Stimulated activated naive CD4-positive, alpha-beta T cell (primary cell): ENCODE results near the gene CYP2E1.
"Not testable (repeated sequence)": the region's sequence is repeated elsewhere in the genome, so short reads cannot be mapped to it uniquely, and the experiment has no call there.

Experiments
- DNase-seq, 6 experiments: peaks; one replicate each; lab custom pipeline; 2025; lab: John Stamatoyannopoulos, UW

CYP2E1 gene

DNA sequence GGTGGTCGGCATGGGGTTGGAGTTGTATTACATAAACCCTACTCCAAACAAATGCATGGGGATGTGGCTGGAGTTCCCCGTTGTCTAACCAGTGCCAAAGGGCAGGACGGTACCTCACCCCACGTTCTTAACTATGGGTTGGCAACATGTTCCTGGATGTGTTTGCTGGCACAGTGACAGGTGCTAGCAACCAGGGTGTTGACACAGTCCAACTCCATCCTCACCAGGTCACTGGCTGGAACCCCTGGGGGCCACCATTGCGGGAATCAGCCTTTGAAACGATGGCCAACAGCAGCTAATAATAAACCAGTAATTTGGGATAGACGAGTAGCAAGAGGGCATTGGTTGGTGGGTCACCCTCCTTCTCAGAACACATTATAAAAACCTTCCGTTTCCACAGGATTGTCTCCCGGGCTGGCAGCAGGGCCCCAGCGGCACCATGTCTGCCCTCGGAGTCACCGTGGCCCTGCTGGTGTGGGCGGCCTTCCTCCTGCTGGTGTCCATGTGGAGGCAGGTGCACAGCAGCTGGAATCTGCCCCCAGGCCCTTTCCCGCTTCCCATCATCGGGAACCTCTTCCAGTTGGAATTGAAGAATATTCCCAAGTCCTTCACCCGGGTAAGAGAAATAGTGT, at the start of gene CYP2E1:
CYP2E1 (plus strand) TSS at position 407 of the 632 bp plus-strand sequence; CDS start at position 440, 33 bp downstream.
- no peak for DNase-seq

DNA sequence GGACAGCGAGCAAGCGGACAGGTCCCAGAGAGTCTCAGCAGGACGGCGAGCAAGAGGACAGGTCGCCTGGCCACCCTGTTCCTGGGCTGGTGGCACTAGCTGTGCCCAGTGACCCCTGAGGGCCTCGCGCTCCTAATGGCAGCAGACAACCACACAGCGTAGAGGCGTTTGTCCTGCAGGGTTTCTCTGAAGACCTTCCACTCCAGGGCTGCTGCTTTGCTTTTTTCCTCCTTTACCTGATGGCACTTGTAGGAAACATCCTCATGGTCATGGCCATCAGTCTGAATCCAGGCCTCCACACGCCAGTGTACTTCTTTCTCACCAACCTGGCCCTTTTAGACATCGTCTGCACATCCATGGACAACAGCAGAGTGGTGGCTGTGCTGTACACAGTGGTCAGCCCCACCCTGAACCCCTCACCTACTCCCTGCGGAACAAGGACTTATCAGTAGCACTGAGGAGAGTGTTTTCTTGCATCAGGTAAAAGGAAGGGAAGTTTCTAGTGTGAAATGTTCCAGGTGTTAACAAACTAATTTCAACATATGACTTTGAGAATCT, 46.0 kb upstream of the CYP2E1 start:
- DNase-seq: no peak

DNA sequence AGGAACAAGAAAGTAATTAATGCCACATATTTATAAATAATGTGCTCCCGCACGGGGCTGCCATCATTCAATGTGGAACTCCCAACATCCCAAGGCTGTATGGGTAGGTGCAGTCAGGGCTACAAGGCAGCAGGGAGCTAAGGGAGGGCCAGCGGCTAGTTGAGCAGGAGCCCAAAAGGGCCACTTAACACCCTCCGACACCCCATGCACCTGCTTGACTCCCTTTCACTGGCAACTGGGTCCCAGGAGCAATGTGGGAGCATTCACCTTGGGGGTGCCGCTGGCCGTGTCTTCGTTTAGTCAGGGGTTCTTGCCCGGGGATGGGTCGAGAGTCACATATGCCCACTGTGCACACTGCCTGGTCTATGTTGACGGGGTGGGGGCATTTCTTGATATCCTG, 45.5 kb upstream of the CYP2E1 start:
- no peak for DNase-seq

DNA sequence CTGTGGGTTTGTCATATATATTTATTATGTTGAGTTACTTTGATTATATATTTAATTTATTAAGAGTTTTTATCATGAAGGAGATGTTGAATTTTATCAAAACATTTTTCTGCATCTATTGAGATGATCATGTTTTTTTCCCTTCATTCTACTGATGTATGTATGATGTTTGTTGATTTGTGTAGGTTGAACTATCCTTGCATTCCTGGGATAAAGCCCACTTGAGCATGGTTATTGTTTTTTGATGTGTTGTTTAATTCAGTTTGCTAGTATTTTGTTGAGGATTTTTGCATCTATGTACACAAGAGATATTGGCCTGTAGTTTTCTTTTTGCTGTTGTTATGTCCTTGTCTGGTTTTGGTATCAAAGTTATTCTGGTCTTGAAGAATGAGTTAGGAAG, 42.3 kb upstream of the CYP2E1 start:
- no peak for DNase-seq

DNA sequence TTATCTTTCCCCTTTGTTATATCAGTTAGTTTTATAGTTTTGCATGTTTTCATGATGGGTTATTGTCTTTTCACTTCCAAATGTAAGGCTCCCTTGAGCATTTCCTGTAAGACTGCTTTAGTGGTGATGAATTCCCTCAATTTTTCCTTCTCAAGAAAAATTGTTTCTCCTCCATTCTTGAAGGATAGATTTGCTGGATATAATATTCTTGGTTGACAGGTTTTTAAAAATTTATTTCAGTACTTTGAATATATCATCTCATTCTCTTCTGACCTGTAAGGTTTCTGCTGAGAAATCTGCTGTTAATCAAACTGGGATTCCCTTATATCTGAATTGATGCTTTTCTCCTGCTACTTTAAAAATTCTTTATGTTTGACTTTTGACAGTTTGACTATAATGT, 40.1 kb upstream of the CYP2E1 start:
- DNase-seq: no peak

DNA sequence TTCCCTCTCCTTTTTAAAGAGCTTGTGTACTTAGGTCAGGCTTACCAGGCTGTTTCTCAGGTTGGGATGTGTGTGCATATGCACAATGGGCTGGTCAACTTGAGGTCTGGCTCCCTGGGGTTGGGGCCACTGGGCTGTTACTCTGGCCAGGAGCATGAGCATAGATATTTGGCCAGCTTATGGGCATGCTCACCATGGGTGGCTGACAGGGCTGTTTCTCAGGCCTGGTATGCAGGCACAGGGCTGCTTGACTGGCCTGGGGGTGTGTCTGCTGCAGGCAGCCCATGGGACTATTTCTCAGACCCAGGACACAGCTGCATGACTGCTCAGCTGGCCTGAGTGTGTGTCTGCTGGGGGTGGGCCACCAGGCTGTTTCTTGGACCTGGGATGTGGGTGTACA, 38.8 kb upstream of the CYP2E1 start:
- DNase-seq: no peak

DNA sequence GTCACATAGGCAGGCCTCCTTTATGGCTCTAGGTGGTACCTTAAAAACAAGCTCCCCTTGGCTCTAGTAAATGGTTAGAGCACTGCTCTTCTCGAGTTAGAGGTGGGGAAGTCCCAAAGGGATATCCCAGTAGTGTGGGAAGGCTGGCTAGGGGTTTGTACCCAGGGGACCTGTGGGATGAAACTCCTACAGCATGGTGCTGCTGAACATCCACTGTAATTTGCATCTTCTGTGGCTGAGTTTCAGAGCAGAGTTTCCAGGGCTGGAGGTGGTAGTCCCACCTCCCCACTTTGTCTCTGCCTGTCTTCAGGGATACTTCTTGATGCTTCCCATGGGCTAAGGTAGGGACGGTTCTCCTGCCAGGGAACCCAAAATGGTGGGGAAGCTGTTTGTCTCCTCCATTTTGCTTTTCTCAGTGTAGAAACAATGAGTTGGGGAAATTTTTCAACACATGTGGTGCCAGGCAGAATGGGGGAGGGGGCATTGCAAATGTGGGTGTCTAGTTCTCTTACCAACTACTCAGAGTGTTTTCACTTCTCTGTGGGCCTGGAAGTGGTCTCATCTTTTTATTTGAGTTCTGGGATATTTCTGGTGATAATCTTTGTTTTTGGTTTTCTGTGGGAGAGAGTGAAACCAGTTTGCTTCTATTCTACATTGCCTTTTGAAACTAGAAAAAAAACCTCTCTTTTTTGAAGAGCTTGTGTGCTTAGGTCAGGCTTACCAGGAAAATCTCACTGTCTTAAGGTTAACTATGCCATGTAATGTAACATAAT, 37.2 kb upstream of the CYP2E1 start:
- no peak for DNase-seq

DNA sequence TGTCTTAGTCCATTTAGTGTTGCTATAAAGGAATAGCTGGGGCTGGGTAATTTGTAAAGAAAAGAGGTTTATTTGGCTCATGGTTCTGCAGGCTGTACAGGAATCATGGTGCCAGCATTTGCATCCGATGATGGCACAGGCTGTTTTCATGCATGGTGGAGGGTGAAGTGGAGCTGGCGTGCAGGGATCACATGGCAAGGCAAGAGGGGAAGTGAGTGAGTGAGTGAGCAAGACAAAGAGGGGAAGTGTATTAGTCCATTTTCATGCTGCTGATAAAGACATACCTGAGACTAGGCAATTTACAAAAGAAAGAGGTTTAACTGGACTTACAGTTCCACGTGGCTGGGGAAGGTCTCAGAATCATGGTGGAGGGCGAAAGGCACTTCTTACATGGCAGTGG, 33.6 kb upstream of the CYP2E1 start:
- DNase-seq: not testable (repeated sequence)

DNA sequence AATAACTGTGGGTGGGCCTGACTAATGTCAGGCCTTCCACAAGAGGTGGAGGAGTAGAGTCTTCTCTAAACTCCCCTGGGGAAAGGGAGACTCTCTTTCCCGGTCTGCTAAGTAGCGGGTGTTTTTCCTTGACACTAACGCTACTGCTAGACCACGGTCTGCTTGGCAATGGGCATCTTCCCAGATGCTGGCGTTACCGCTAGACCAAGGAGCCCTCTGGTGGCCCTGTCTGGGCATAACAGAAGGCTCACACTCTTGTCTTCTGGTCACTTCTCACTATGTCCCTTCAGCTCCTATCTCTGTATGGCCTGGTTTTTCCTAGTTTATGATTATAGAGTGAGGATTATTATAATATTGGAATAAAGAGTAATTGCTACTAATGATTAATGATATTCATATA, 29.8 kb upstream of the CYP2E1 start:
- DNase-seq: peak in 1 of 6 experiments; percentile 2

DNA sequence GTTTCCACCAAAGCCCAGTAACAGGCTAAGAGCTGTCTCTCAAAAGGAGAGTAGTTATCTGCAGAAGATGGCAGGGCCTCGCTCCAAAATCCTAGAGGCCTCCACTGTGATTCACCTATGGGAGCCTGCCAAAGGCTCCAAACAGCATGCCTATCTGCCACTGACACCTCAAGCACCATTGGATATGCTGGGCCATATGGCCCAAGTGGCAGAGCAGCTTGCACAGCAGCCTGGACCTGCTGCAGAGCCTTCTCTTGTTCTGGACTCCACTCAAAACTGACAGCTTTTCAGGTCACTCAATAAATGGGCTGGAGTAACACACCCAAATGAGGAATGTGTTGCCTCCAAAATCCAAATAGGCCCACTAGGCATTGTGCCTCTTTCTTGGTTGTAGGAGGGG, 28.0 kb upstream of the CYP2E1 start:
- DNase-seq: not testable (repeated sequence)

DNA sequence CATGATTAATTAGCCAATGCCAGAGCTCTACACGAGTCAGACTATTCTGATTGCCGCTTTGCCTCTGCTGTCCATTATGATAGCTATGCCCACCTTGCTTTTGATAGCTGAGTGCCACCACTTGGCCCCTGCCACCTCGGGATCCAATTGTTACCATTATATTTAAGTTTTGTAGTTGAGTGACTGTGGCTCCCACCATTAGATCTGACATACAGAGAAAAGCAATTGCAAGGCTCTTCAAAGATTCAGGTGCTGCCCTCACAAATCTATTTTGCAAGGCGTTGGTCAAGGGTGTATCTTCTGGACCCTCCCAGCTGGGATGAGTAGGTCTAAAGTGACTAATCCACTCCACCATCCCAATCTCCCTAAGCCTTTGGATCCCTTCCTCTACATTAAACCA, 26.3 kb upstream of the CYP2E1 start:
- not testable (repeated sequence) for DNase-seq

DNA sequence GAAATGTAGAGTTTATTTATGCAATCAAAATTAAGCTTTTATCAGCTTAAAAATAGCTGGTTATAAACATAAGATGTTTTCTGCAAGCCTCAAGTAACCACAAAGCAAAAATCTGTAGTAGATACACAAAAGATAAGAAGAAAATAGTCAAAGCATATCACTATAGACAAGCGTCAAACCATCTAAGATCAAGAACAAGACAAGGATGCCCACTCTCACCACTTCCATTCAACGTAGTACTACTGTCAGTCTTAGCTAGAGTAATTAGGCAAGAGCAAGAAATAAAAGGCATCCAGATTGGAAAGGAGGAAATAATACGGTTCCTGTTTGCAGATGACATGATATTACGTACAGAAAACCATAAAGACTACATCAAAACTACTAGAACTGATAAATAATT, 17.5 kb upstream of the CYP2E1 start:
- DNase-seq: no peak

DNA sequence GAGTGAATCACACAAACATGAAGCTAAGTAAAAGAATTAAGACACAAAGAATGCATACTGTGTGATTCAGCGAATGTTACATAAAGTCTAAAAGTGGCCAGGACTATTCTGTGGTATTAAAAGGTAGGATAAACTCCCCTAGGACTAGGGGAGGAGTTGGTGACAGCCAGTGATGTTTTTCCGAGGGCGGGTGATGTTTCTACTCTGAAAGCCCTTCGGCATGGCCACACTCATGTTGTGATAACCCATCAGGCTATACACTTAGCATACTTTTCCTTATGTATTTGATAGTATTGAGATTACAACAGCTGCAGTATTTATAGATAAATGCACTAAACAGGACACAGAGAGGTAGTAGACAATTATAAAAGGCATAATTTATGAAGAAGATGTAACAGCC, 15.8 kb upstream of the CYP2E1 start:
- DNase-seq: no peak

DNA sequence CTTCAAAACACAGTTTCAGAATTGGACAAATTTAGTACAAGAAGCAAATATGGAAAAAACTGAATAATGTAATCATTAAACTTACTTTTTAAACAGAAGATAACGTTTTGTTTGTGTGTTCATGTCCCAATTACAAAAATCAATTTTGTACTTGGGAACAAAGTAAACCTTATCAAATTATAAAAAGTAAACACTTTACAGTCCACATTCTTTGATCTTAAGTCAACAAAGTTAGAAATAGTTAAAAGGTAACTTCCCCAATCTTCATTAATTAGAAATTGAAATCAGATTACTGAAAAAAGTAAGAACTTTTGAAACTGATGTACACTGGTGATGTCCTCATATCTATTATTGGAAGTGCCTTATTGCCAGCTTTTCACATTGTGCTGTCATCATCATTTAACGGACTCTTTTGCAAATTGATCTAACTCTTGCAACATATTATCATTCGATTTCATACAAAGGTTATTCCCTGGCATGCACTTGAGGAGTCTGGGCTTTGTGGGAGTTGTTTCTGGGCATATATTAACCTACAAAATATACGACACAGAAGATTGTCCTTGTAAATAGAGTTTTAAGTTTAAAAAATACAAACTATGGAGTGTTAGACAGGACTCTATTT, 15.1 kb upstream of the CYP2E1 start:
- DNase-seq: no peak

DNA sequence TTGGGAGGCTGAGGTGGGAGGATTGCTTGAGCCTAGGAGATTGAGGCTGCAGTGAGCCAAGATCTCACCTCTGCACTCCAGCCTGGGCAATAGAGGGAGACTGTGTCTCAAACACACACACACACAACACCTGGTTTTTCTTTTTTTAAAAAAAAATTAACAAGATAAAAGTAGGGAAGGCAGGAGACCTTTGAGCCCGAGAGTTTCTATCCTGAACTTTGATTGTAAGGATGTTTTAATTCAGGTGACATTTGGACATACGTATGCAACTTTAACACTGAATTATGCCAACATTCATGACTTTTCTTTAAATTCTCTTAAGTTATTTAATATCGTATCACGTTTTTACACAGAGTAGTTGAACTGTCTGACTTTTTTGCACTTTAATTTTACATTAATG, 11.7 kb upstream of the CYP2E1 start:
- DNase-seq: no peak

DNA sequence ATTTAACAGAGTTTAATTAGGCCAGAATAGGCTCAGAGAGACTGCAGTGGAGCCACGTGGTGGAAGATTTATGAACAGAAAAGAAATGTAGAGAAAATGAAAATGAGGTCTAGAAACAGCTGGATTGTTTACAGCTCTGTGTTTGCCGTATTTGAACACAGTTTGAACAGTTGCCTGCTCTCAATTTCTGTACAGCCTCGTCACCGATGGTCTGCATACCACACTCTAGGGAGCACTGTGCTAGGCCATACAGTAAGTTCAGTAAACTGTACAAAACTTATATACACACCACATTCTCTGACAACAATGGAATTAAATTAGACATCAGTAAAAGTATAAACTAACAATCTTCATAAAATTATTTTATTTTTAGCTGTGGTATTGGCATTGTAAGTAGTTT, 11.1 kb upstream of the CYP2E1 start:
- DNase-seq: no peak

DNA sequence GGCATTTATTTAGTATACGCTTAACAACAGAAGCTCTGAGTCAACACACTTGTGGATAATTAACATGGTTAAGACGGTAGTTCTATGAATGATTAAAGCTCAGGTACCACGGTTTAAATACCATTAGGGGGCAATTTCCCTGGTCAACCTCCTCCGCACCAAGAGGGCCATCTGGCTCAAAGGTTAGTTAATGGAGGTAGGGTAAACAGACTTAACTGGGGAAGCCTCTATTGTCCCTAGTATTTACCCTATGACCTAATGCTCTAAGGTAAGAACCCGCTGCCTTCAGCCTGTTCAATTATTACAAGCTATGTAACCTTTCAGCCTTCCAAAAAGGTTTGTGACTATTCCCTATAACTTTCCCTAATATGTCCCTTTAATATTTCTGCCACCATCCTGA, 8.6 kb upstream of the CYP2E1 start:
- not testable (repeated sequence) for DNase-seq

DNA sequence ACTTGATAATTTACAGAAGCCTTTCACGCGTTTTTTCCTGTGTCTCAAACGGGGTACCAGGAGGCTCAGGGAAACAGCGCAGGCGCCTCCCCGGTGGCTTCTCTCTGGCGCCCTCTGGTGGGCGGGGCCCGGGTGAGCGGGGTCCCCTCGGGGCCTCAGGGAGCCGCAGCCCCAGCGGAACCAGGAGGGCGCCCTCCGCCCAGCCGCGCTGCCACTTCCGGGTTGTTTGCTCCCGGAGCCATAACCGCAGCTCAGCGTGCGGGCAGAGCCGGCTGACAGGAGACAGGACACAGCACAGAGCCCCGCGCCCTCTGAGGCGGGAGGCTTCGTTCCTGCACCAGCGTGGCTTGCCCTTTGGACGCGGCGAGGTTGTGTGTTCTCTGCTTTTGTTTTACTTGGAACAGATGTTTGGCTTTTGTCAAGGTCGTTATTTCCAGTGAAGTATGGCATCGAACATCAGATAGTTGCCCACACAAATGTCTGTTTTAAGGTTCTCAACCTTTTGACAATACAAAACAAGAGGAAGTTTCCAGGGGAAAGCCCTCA, 6.9 kb upstream of the CYP2E1 start:
- peak; percentile 72 to 90 (median 84) for DNase-seq

DNA sequence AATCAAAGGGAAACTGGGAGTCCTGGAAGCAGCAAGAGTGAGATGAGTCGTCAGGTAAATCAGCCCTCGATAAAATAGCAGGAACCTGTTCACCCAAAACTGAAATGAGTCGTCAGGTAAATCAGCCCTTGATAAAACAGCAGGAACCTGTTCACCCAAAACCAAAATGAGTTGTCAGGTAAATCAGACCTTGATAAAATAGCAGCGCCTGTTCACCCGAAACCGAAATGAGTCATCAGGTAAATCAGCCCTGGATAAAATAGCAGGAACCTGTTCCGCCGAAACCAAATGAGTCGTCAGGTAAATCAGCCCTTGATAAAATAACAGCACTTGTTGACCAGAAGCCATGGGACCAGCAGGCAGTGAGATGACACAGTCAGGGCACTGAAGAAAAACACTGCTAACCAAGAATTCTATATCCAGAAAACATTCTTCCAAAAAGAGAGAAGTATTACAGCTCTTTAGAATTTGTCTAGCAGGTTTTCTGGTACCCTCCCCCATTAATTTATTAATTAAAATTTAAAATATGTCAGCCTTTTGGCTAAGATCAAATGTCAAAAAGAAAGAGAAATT, 3.4 kb upstream of the CYP2E1 start:
- no peak for DNase-seq

DNA sequence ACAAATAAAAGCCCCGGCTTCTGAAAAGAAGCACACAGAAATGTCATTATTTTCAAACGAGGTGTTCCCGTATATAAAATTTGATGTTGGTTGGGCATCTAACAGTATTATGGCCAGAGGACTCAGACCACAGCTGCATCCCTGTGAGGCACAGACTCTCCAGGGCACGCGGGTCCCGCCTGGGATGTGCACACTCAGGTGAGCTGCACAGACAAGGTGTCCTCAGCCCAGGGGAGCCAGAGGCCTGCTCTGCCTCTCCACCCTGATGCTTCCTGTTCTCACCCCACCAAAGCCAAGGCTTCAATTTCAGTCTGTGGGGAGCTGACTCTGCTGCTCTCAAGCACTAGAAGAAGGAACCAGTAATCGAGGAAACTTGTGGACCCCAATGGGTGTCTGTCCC, 1.7 kb upstream of the CYP2E1 start:
- no peak for DNase-seq

DNA sequence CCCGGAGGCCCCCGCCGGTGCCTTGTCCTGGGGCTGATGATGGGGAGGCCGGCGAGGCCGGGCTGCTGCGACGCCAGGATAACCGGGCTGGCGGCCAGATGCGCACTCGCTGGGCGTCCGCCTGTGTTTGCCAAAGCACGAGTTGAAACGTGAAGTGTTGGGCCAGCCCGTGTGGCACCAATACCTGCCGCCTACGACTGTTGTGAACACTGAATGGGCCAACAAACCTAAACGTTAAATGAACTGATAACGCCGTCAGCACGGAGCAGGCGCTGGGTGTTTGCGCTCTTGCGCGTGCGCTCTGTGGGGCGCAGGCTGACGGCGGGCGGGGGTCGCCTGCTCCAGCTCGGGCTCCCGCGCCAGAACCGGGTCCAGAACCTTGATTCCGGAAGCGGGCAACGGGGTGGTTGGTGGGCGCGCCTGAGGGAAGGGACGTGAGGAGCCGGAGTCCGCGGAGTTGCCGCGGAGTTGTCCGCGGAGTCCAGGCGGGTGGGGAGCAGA, 658 bp downstream of the CYP2E1 start:
- no peak for DNase-seq

DNA sequence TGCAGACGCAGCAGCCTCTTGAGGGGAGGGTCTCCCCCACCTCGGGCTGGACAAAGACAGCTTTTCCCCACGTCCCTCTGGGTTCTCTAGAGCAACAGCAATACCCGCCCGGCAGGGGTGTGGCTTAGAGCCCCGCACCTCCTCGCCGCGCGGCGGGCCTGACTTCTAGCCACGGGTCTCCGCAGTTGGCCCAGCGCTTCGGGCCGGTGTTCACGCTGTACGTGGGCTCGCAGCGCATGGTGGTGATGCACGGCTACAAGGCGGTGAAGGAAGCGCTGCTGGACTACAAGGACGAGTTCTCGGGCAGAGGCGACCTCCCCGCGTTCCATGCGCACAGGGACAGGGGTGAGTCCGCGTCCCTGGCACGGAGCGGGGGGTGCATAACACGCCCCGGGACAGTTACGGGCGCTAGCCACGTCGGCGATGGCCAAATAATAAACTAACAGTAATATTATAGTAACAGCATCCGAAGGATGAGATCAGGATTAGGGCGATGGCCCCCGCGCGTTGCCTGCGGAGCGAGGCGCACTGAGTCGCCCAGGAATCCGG, 1.2 kb downstream of the CYP2E1 start:
- no peak for DNase-seq
